ENCODE results near the gene CACNB4.

The CACNB4 gene

DNA sequence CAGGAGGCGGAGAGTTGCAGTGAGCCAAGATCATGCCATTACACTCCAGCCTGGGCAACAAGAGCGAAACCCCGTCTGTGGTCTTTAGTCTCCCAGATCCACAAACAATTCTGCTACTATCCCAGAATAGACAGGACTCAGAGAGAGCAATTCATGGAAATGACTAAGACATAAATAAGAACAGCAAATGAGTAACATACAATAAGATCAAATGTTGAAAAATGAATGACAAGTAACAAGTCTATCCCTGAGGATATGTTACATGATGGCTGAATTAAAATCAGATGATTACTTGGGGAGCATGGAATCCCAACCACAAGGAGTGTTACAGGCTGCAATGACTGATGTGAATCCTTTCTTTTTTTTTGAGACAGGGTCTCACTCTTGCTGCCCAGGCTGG lies 280.9 kb downstream of the CACNB4 start:
- TF ChIP-seq, protein P1, sequence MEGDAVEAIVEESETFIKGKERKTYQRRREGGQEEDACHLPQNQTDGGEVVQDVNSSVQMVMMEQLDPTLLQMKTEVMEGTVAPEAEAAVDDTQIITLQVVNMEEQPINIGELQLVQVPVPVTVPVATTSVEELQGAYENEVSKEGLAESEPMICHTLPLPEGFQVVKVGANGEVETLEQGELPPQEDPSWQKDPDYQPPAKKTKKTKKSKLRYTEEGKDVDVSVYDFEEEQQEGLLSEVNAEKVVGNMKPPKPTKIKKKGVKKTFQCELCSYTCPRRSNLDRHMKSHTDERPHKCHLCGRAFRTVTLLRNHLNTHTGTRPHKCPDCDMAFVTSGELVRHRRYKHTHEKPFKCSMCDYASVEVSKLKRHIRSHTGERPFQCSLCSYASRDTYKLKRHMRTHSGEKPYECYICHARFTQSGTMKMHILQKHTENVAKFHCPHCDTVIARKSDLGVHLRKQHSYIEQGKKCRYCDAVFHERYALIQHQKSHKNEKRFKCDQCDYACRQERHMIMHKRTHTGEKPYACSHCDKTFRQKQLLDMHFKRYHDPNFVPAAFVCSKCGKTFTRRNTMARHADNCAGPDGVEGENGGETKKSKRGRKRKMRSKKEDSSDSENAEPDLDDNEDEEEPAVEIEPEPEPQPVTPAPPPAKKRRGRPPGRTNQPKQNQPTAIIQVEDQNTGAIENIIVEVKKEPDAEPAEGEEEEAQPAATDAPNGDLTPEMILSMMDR (IDR thresholded peaks at IDR 0.05): no peak
- Histone ChIP-seq H2AFZ (no peak overlapping the region), H3K9me3 (ENCODE audit: control insufficient read depth, low read length) (no peaks in the 10 kb centered on the region), H3K79me2 (peaks cover 21% of the 10 kb centered on the region), H3K4me3 (ENCODE audit: low read depth, low read length) (no peak overlapping the region), H3K27ac (no peak overlapping the region), H3K4me2 (ENCODE audit: low read length) (no peak overlapping the region), H3K36me3 (ENCODE audit: control insufficient read depth, insufficient read depth, low read length) (no peaks in the 10 kb centered on the region), H3K9ac (no peak overlapping the region), H3K27me3 (ENCODE audit: control insufficient read depth, insufficient read depth, low read length) (no peaks in the 10 kb centered on the region), H3K4me1 (no peaks in the 10 kb centered on the region)

- no peak overlapping the region for H3K27ac ChIP-seq
These were observed 282.0 kb downstream of the CACNB4 start for GRCh38 chr2:151816843-151817242.

GRCh38 chr2:151815821-151816489 lies 282.9 kb downstream of the CACNB4 start:
- H3K36me3 ChIP-seq (ENCODE audit: control insufficient read depth, insufficient read depth, low read length): no peaks in the 10 kb centered on the region
- no peak overlapping the region for H2AFZ ChIP-seq
- TF ChIP-seq, protein P1 (IDR thresholded peaks at IDR 0.05): no peak
- no peaks in the 10 kb centered on the region for H3K4me1 ChIP-seq
- no peak overlapping the region for H3K9ac ChIP-seq
- H3K4me2 ChIP-seq (ENCODE audit: low read length): no peak overlapping the region
- H3K79me2 ChIP-seq: peaks cover 18% of the 10 kb centered on the region
- no peaks in the 10 kb centered on the region for H3K9me3 ChIP-seq (ENCODE audit: control insufficient read depth, low read length)
- no peak overlapping the region for H3K4me3 ChIP-seq (ENCODE audit: low read depth, low read length)
- no peaks in the 10 kb centered on the region for H3K27me3 ChIP-seq (ENCODE audit: control insufficient read depth, insufficient read depth, low read length)
- no peak overlapping the region for H3K27ac ChIP-seq

More at GRCh38 chr2:151816843-151817242, 282.0 kb downstream of the CACNB4 start:
- Histone ChIP-seq H3K9ac (no peak overlapping the region), H3K36me3 (ENCODE audit: control insufficient read depth, insufficient read depth, low read length) (no peaks in the 10 kb centered on the region), H3K27me3 (ENCODE audit: control insufficient read depth, insufficient read depth, low read length) (no peaks in the 10 kb centered on the region), H3K4me3 (ENCODE audit: low read depth, low read length) (no peak overlapping the region), H3K4me2 (ENCODE audit: low read length) (no peak overlapping the region), H3K4me1 (no peaks in the 10 kb centered on the region), H3K79me2 (peaks cover 18% of the 10 kb centered on the region), H3K9me3 (ENCODE audit: control insufficient read depth, low read length) (no peaks in the 10 kb centered on the region), H2AFZ (no peak overlapping the region)
- TF ChIP-seq, protein P1 (IDR thresholded peaks at IDR 0.05): no peak

DNA sequence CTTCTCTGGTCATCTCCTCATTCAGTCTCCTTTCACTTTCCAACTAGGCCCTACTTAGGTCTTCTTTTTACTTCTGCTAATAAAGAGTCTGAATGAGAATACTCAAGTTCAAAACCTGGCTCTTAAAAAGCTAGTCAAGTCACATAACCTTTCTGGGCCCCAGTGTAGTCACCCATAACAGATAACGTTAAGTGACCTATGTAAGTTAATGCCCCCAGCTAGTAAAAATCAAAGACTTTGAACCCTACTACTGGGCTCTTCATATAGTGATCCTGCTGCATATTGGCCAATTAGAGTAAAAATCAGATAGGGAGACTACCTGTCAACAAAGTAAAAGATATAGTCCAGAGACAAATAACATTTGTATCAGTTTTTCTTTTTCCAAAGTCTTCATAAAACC lies 288.4 kb downstream of the CACNB4 start:
- Histone ChIP-seq H3K36me3 (ENCODE audit: control insufficient read depth, insufficient read depth, low read length) (no peaks in the 10 kb centered on the region), H3K79me2 (no peaks in the 10 kb centered on the region), H2AFZ (no peak overlapping the region), H3K4me2 (ENCODE audit: low read length) (no peak overlapping the region), H3K4me1 (no peaks in the 10 kb centered on the region), H3K27me3 (ENCODE audit: control insufficient read depth, insufficient read depth, low read length) (no peaks in the 10 kb centered on the region), H3K9ac (no peak overlapping the region), H3K4me3 (ENCODE audit: low read depth, low read length) (no peak overlapping the region), H3K27ac (no peak overlapping the region), H3K9me3 (ENCODE audit: control insufficient read depth, low read length) (no peaks in the 10 kb centered on the region)
- TF ChIP-seq, protein P1 (IDR thresholded peaks at IDR 0.05): no peak

- Histone ChIP-seq H3K4me1 (no peaks in the 10 kb centered on the region), H3K27ac (no peak overlapping the region), H3K4me3 (ENCODE audit: low read depth, low read length) (no peak overlapping the region), H3K9me3 (ENCODE audit: control insufficient read depth, low read length) (no peaks in the 10 kb centered on the region), H3K36me3 (ENCODE audit: control insufficient read depth, insufficient read depth, low read length) (no peaks in the 10 kb centered on the region), H3K79me2 (no peaks in the 10 kb centered on the region), H3K27me3 (ENCODE audit: control insufficient read depth, insufficient read depth, low read length) (no peaks in the 10 kb centered on the region), H3K4me2 (ENCODE audit: low read length) (no peak overlapping the region), H2AFZ (no peak overlapping the region), H3K9ac (no peak overlapping the region)
- TF ChIP-seq, protein P1 (IDR thresholded peaks at IDR 0.05): no peak
These were observed 289.8 kb downstream of the CACNB4 start for GRCh38 chr2:151809073-151809383.

All from parathyroid adenoma (tissue), 2 donors.